Measurements from ENCODE around the gene MED4.

The MED4 gene

DNA sequence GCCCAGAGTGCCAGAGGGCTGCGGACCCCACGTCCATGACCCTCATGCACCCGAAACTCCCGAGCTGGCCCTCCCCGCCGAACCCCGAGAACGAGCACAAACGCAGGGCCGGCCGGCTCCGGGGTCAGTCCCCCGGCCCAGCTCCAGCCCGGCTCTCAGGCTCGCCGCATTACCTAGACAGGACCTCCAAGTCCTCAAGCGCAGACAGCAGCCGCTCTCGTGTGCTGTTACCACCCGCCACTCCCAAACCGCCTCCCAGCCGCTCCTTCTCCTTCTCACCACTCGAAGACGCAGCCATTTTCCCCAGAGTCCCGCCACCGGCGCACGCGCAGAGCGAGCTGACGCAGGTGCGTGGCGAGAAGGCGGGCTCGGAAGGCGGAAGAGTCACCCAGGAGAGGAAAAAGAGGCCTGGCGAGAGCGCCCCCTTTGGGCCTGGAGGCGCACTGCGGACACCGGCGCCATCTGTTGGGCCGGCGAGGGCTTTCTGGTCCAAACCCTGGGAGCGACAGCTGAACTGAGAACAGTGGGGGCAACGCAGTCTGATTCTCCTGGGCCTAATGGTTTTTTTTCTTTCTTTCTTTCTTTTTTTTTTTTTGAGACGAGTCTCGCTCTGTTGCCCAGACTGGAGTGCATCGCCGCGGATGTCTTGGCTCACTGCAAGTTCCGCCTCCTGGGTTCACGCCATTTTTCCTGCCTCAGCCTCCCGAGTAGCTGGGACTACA, at the start of gene MED4:
TSS of gene MED4 (minus strand) at position 324 of the 722 bp plus-strand sequence. CDS start at position 298, 26 bp downstream.
- peak; percentile 100 for DNase-seq

- no peak for DNase-seq
Observed at GRCh38 chr13:48144413-48145035, 49.6 kb upstream of the MED4 start.

- no peak for DNase-seq
Observed at GRCh38 chr13:48142436-48142835, 47.5 kb upstream of the MED4 start.

DNA sequence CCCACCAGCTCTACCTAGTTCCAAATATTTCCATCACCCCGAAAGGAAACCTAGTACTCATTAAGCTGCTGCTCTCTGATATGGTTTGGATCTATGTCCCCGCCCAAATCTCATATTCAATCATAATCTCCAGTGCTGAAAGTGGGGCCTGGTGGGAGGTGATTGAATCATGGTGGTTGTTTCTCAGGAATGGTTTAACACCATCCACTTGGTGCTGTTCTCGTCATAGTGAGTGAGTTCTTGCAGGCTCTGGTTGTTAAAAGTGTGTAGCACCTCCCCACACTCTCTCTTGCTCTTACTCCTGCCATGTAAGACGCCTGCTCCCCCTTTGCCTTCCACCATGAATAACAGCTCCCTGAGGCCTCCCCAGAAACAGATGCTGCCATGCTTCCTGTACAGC, 43.4 kb upstream of the MED4 start:
- no peak for DNase-seq

DNA sequence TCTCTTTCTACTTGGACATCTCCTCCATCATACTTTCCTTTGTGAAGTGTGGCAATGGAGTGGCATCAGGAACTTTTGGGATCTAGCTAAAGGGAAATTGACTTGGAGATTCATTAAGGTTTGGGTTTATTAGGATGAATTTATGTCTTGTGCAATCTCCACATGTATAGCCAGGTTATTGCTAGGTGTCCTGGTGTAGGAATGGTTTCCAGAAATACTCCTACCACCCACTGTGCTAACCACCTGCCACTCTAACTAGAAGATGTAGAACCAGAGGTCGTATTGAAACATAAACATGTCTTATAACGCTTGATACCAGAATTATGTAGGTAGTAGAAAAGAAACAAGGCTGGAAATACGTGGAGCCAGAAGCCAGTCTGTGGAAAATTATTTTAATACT, 38.1 kb upstream of the MED4 start:
- no peak for DNase-seq

GRCh38 chr13:48131533-48131932, 36.6 kb upstream of the MED4 start:
- DNase-seq = no peak

DNA sequence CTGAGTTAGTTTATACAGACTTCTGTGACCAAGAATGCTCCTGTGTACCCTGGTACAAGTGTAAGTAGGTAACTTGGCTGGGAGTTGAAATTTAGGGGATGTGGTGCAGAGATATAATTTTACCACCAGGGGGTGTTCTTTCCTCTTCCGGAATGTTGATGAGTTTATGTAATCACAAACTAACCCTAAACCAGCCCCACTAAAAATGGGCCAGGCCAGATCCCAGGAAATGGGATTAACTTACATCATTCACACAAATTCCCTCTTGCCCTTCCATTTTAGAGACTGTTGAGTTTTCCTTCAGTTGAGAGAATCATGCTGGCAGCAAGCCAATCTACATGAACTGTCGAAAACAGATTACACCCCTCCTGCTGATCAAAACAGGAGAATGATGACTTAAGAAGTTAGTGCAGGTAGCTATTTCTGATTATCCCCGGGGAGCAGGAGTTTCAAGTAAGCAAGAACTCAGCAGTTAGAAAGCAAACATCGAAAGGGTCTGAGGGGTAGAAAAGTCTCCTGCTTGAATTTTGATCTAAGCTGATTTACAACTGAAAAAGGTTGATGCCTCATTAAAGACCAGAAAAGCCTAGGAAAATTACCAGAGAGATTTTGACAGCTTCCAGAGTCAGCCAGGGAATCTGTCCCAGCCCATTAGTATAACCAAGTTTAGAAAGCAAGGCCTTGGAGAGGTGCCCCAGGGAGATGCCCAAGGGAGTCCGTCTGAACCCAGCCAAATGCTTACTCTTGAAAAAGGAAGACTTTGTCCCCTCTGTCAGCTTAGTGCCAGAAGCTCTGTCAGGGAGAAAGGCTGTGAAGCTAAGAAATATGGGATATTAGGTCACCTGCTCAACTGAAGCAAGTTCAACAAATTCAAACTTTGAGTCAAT, 32.3 kb upstream of the MED4 start:
- peak; percentile 73 for DNase-seq

- no peak for DNase-seq
Observed at GRCh38 chr13:48125794-48126228, 30.9 kb upstream of the MED4 start.

- DNase-seq = no peak
Observed at GRCh38 chr13:48123812-48124211, 28.9 kb upstream of the MED4 start.

GRCh38 chr13:48121733-48122132, 26.8 kb upstream of the MED4 start:
- no peak for DNase-seq

- DNase-seq = no peak
Observed at GRCh38 chr13:48120241-48120640, 25.3 kb upstream of the MED4 start.

DNA sequence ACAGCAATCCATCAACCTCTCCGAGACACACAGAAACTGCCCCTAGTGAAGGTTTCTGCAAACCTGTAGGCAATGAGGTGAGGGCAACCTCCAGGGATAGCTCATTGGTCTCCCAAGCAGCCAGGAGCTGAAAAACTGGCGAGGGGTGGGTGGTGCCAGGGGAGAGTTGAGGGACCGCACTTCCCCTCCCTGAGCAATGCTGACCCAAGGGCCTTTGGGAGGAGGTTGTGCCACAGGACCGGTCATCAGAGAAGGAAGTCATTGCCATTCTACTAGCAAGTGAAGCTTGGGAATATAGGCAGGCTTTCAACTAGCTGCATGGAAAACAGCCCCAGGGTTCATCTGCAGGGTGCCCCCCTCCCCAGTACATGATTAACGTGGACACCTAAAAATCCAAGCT, 23.1 kb upstream of the MED4 start:
- DNase-seq = no peak

DNA sequence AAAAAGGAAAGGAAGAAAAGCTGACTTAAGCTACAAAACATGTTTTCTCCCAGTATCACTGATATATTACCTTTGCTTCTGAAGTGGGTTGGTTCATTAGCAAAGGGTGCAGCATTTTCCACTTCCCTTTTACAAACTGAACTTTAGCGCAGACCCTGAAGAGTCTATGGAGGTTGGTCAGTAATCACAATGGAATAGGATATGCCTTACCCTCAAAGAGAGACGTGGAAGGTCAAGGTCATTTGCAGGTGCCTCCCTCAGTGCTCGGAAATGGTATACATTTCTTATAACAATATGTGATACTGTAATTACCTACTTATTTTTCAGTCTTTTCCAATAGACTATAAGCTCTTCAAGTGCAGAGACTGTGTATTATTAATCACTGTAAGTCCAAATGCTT, 21.9 kb upstream of the MED4 start:
- DNase-seq = no peak

- DNase-seq = no peak
Observed at GRCh38 chr13:48113756-48114130, 18.8 kb upstream of the MED4 start.

DNA sequence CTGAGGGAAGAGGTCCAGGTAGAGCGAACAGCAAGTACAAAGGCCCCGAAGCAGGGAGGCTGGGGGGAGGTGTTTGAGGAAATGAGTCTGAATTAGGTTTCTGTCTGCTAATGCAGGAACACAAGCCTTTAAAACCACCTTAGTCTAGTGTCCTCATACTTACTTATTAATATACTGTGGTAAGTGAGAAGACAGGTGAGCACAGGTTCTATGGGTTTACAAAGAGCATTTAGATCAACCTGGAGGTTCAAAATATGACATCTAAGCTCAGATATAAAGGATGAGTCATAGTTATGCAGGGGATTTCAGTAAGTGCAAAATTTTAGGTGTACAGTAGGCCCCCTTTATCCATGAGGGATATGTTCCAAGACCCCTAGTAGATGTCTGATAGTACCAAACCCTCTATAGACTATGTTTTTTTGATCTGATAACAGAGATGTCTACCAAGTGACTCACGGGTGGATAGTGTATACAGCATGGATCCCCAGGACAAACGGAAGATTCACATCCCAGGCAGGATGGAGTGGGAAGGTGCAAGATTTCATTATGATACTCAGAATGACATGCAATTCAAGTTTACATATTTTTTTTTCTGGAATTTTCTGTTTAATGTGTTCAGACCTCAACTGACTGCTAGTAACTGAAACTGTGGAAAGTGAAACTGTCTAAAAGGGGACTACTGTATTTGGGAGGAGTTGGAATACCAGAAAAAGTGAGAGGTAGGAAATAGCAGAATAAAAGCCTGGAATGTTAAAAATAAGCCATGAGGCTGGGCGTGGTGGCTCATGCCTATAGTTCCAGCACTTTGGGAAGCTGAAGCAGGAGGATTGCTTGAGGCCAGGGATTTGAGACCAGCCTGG, 18.2 kb upstream of the MED4 start:
- no peak for DNase-seq

DNA sequence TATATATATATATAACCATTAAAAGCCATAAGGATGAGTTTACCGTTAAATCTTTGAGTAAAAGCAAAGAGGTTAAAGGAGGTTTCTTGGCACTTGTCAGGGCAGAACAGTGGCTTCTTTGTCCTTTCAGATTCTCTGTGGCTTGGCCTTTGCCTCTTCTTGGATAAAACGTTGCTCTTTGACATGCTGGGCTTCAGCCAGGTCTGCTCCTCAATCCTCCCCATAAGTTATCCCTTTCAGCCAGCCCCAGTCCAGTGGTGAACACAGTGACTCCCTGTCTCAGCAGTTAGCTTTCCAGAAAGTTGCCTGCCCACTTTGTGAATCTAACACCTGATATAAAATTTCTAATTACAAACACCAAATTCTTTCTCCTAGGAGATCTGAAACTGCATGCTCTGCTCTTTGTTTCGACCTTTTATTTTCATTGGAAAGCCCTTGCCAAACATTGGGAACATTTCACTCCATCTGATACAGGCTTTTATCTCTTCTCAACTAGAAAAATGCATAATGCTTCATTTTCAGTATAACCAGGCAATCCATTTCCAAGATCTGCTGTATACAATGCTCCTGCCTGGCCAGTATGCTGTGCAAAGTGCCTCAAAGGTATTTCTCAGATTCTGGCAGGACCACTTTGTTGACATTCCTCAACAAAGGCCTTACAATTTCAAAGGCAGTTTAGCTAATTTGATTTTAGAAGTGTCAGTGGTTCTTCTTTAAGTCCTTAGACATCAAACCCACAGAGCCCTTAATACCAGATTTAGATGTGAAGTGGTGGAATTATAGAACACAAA, 16.2 kb upstream of the MED4 start:
- no peak for DNase-seq

GRCh38 chr13:48110132-48110868, 15.4 kb upstream of the MED4 start:
- DNase-seq = no peak

GRCh38 chr13:48108106-48108505, 13.2 kb upstream of the MED4 start:
- DNase-seq = no peak

DNA sequence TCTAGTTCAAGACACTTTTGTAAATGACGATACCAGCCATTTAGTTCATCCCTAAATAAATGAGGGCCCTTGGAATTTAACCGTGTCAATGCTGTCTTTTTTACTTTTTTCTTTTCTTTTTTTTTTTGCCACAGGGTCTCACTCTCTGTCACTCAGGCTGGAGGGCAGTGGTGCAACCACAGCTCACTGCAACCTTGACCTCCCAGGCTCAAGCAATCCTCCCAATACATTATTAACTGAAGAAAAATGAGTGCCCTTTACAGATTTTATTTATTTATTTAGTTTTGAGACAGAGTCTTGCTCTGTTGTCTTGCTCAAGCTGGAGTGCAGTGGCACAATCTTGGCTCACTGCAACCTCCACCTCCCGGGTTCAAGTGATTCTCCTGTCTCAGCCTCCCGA, 2.9 kb upstream of the MED4 start:
- no peak for DNase-seq

DNA sequence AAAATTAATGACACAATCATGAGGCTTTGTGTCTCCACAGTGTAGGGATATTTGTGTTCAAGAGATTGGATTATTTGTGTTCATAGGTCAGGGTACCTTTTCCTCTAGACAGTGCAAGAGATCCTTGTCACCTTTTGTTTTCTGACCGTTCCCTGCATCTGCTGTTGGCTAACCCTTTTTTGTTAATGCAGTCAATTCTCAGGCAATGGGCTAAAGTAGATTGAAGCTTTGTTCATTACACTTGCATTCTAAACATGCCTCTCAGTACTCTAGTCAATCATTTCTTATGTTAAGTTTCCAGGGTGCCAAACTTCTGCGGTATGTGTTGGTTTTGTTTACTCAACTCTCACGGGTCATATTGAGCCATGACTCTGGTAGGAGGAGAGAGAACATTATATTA, 1.8 kb upstream of the MED4 start:
- no peak for DNase-seq

DNA sequence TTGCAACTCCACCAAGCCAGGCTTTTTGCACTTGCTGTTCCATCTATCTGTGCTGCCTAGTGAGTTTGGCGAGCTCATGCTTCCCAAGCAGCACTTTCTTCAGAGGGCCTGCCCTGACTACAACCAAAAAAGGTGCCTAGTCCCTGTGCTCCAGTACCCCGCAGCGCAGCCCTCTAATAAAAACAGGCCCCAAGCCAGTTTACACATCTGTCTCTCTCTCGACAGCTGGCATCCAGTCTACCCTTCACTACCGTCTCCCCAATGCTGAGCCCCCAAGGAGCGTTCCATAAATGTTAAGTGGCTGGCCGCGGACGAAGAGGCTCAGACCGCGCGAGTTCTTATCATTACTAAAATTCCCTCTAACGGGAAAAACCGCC, 512 bp downstream of the MED4 start:
- DNase-seq = no peak
